HEK293 (cell line): ENCODE data around the gene SLC35B1.

Source experiments
- EGR2 ChIP-seq: fragments of 450-650 bp; formaldehyde crosslinking; IDR thresholded peaks from 2 replicates; pipeline ENCODE4 v1.5.1; 2016; ENCODE audit warnings: low read depth, missing biosample characterization, missing genetic modification characterization
- GLIS1 ChIP-seq: fragments of 450-650 bp; formaldehyde crosslinking; IDR thresholded peaks from 2 replicates; pipeline ENCODE4 v1.5.1; 2016; ENCODE audit warnings: missing biosample characterization, missing genetic modification characterization
- GLIS2 ChIP-seq: fragments of 450-650 bp; formaldehyde crosslinking; IDR thresholded peaks from 2 replicates; pipeline ENCODE4 v1.5.1; 2016; ENCODE audit warnings: missing biosample characterization, missing genetic modification characterization
- HOXD13 ChIP-seq: sonication (generic); formaldehyde crosslinking; IDR thresholded peaks from 2 replicates; pipeline ENCODE4 v1.8.0; 2022; ENCODE audit warnings: missing genetic modification reagents, borderline replicate concordance
- SP7 ChIP-seq: fragments of 450-650 bp; formaldehyde crosslinking; IDR thresholded peaks from 2 replicates; pipeline ENCODE4 v1.5.1; 2016; ENCODE audit warnings: missing biosample characterization, missing genetic modification characterization
- TCF7L2 ChIP-seq: IDR thresholded peaks from 2 replicates; pipeline ENCODE4 v1.6.1; 2011; ENCODE audit warnings: low read depth, mild to moderate bottlenecking, inconsistent platforms, low read length, moderate library complexity, borderline replicate concordance
- WT1 ChIP-seq: fragments of 450-650 bp; formaldehyde crosslinking; IDR thresholded peaks from 2 replicates; pipeline ENCODE4 v1.5.1; 2016; ENCODE audit warnings: missing biosample characterization, missing genetic modification characterization
- ZFP3 ChIP-seq: fragments of 450-650 bp; formaldehyde crosslinking; IDR thresholded peaks from 2 replicates; pipeline ENCODE4 v1.5.1; 2016; ENCODE audit warnings: low read depth, missing biosample characterization, missing genetic modification characterization
- ZFP37 ChIP-seq: fragments of 450-650 bp; formaldehyde crosslinking; IDR thresholded peaks from 2 replicates; pipeline ENCODE4 v1.5.1; 2016; ENCODE audit warnings: missing biosample characterization, missing genetic modification characterization
- ZNF155 ChIP-seq: fragments of 450-650 bp; formaldehyde crosslinking; IDR thresholded peaks from 2 replicates; pipeline ENCODE4 v1.5.1; 2016; ENCODE audit warnings: missing biosample characterization, missing genetic modification characterization
- ZNF202 ChIP-seq: fragments of 450-650 bp; formaldehyde crosslinking; IDR thresholded peaks from 2 replicates; pipeline ENCODE4 v1.5.1; 2016; ENCODE audit warnings: missing biosample characterization, missing genetic modification characterization, borderline replicate concordance
- ZNF214 ChIP-seq: fragments of 450-650 bp; formaldehyde crosslinking; IDR thresholded peaks from 2 replicates; pipeline ENCODE4 v1.5.1; 2017; ENCODE audit warnings: missing biosample characterization, mild to moderate bottlenecking, missing genetic modification characterization, borderline replicate concordance
- ZNF248 ChIP-seq: fragments of 450-650 bp; formaldehyde crosslinking; IDR thresholded peaks from 2 replicates; pipeline ENCODE4 v1.5.1; 2017; ENCODE audit warnings: missing biosample characterization, missing genetic modification characterization
- ZNF350 ChIP-seq: fragments of 450-650 bp; formaldehyde crosslinking; IDR thresholded peaks from 2 replicates; pipeline ENCODE4 v1.5.0; 2017; ENCODE audit warnings: missing biosample characterization, mild to moderate bottlenecking, missing genetic modification characterization
- ZNF391 ChIP-seq: fragments of 450-650 bp; formaldehyde crosslinking; IDR thresholded peaks from 2 replicates; pipeline ENCODE4 v1.5.1; 2016; ENCODE audit warnings: low read depth, missing biosample characterization, missing genetic modification characterization, borderline replicate concordance
- ZNF394 ChIP-seq: fragments of 450-650 bp; formaldehyde crosslinking; IDR thresholded peaks from 2 replicates; pipeline ENCODE4 v1.5.1; 2016; ENCODE audit warnings: missing biosample characterization, missing genetic modification characterization, mild to moderate bottlenecking, moderate library complexity, borderline replicate concordance
- ZNF416 ChIP-seq: fragments of 450-650 bp; formaldehyde crosslinking; IDR thresholded peaks from 2 replicates; pipeline ENCODE4 v1.5.1; 2016; ENCODE audit warnings: missing biosample characterization, missing genetic modification characterization
- ZNF423 ChIP-seq: fragments of 450-650 bp; formaldehyde crosslinking; IDR thresholded peaks from 2 replicates; pipeline ENCODE4 v1.5.1; 2016; ENCODE audit warnings: missing biosample characterization, missing genetic modification characterization
- ZNF548 ChIP-seq: fragments of 450-650 bp; formaldehyde crosslinking; IDR thresholded peaks from 2 replicates; pipeline ENCODE4 v1.5.1; 2016; ENCODE audit warnings: missing biosample characterization, missing genetic modification characterization
- ZNF654 ChIP-seq: fragments of 450-650 bp; formaldehyde crosslinking; IDR thresholded peaks from 2 replicates; pipeline ENCODE4 v1.5.1; 2016; ENCODE audit warnings: low read depth, missing biosample characterization, missing genetic modification characterization
- ZNF660 ChIP-seq: fragments of 450-650 bp; IDR thresholded peaks from 2 replicates; pipeline ENCODE4 v1.5.1; 2018; ENCODE audit warnings: missing biosample characterization, mild to moderate bottlenecking, missing genetic modification characterization
- ZNF701 ChIP-seq: fragments of 450-650 bp; formaldehyde crosslinking; IDR thresholded peaks from 2 replicates; pipeline ENCODE4 v1.5.1; 2016; ENCODE audit warnings: missing biosample characterization, missing genetic modification characterization
- ZNF777 ChIP-seq: fragments of 450-650 bp; formaldehyde crosslinking; IDR thresholded peaks from 2 replicates; pipeline ENCODE4 v1.5.1; 2017; ENCODE audit warnings: missing biosample characterization, missing genetic modification characterization, borderline replicate concordance
- TF ChIP-seq, protein P1 (sequence below): sonication (generic); formaldehyde crosslinking; IDR thresholded peaks from 2 replicates; pipeline ENCODE4 v1.8.1; 2022; ENCODE audit warnings: mild to moderate bottlenecking, moderate library complexity, missing genetic modification reagents
- TF ChIP-seq, protein P2 (sequence below): fragments of 450-650 bp; formaldehyde crosslinking; IDR thresholded peaks from 2 replicates; pipeline ENCODE4 v1.5.1; 2016; ENCODE audit warnings: missing biosample characterization, missing genetic modification characterization, borderline replicate concordance
- TF ChIP-seq, protein P3 (sequence below): fragments of 450-650 bp; formaldehyde crosslinking; IDR thresholded peaks from 2 replicates; pipeline ENCODE4 v1.5.1; 2016; ENCODE audit warnings: missing biosample characterization, missing genetic modification characterization
- TF ChIP-seq, protein P4 (sequence below): fragments of 450-650 bp; formaldehyde crosslinking; IDR thresholded peaks from 2 replicates; pipeline ENCODE4 v1.5.1; 2017; ENCODE audit warnings: missing biosample characterization, missing genetic modification characterization
- TF ChIP-seq, protein P5 (sequence below): fragments of 450-650 bp; formaldehyde crosslinking; IDR thresholded peaks from 2 replicates; pipeline ENCODE4 v1.5.1; 2017; ENCODE audit warnings: missing biosample characterization, missing genetic modification characterization
- TF ChIP-seq, protein P6 (sequence below): fragments of 450-650 bp; formaldehyde crosslinking; IDR thresholded peaks from 2 replicates; pipeline ENCODE4 v1.5.1; 2016; ENCODE audit warnings: missing biosample characterization, missing genetic modification characterization

SLC35B1 gene

DNA sequence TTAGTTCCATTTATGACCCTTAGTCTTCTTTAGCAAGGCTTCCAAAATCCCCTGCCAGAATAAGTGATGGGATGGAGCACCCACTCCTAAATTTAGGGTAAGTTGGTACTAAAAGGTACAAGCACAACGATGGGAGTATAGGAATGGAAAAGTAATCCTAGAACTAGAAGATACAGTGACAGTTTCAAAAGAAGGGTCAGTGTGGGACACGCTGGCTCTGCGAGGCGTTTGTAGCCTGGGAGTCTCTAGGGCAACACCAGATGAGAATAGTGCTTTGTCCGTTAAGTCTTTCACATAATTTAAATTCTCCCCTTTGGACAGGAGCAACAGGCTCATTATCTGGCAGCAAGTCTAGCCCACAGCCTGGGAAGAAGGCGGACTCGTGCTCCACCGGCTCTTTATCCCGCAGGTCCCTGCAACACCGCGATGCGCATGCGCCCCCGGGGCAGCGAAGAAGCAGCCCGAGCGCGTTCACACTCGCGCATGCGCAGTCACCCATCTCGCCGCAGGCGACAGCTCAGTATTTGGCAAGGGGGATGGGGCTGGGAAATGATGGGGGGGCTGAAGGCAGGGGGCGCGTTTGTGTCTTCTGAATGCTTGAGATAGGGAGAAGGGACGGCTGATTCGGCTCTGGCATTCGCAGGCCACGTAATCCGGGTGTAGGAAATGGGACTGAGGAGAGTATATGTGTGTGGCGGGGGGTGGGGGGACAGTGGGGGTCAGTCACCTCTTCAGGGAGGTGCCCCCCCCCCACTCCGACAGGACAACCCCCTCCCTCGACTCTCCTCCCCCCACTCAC is 30.4 kb downstream of the SLC35B1 start (continued):
- no peak for TF ChIP-seq ZNF416
- TF ChIP-seq, protein P1, sequence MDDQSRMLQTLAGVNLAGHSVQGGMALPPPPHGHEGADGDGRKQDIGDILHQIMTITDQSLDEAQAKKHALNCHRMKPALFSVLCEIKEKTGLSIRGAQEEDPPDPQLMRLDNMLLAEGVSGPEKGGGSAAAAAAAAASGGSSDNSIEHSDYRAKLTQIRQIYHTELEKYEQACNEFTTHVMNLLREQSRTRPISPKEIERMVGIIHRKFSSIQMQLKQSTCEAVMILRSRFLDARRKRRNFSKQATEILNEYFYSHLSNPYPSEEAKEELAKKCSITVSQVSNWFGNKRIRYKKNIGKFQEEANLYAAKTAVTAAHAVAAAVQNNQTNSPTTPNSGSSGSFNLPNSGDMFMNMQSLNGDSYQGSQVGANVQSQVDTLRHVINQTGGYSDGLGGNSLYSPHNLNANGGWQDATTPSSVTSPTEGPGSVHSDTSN (CRISPR knock-in tag) = no peak; the same call in 1 of the 2 replicates
- TF ChIP-seq, protein P2, sequence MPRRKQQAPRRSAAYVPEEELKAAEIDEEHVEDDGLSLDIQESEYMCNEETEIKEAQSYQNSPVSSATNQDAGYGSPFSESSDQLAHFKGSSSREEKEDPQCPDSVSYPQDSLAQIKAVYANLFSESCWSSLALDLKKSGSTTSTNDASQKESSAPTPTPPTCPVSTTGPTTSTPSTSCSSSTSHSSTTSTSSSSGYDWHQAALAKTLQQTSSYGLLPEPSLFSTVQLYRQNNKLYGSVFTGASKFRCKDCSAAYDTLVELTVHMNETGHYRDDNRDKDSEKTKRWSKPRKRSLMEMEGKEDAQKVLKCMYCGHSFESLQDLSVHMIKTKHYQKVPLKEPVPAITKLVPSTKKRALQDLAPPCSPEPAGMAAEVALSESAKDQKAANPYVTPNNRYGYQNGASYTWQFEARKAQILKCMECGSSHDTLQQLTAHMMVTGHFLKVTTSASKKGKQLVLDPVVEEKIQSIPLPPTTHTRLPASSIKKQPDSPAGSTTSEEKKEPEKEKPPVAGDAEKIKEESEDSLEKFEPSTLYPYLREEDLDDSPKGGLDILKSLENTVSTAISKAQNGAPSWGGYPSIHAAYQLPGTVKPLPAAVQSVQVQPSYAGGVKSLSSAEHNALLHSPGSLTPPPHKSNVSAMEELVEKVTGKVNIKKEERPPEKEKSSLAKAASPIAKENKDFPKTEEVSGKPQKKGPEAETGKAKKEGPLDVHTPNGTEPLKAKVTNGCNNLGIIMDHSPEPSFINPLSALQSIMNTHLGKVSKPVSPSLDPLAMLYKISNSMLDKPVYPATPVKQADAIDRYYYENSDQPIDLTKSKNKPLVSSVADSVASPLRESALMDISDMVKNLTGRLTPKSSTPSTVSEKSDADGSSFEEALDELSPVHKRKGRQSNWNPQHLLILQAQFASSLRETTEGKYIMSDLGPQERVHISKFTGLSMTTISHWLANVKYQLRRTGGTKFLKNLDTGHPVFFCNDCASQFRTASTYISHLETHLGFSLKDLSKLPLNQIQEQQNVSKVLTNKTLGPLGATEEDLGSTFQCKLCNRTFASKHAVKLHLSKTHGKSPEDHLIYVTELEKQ = 0 out of 2 replicates have a peak, but pooled peaks have one; percentile 20
- TF ChIP-seq ZNF423 = peak; percentile 38; the same call in 1 of the 2 replicates
- no peak for TF ChIP-seq TCF7L2
- no peak for TF ChIP-seq ZNF654
- TF ChIP-seq, protein P3, sequence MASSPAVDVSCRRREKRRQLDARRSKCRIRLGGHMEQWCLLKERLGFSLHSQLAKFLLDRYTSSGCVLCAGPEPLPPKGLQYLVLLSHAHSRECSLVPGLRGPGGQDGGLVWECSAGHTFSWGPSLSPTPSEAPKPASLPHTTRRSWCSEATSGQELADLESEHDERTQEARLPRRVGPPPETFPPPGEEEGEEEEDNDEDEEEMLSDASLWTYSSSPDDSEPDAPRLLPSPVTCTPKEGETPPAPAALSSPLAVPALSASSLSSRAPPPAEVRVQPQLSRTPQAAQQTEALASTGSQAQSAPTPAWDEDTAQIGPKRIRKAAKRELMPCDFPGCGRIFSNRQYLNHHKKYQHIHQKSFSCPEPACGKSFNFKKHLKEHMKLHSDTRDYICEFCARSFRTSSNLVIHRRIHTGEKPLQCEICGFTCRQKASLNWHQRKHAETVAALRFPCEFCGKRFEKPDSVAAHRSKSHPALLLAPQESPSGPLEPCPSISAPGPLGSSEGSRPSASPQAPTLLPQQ = no peak
- no peak for TF ChIP-seq ZFP3 (tag by site-specific recombination)
- no peak for TF ChIP-seq HOXD13 (CRISPR knock-in tag)
- no peak for TF ChIP-seq ZNF548 (tag by site-specific recombination)
- TF ChIP-seq EGR2 = no peak
- TF ChIP-seq WT1 (tag by site-specific recombination) = no peak
- TF ChIP-seq, protein P4, sequence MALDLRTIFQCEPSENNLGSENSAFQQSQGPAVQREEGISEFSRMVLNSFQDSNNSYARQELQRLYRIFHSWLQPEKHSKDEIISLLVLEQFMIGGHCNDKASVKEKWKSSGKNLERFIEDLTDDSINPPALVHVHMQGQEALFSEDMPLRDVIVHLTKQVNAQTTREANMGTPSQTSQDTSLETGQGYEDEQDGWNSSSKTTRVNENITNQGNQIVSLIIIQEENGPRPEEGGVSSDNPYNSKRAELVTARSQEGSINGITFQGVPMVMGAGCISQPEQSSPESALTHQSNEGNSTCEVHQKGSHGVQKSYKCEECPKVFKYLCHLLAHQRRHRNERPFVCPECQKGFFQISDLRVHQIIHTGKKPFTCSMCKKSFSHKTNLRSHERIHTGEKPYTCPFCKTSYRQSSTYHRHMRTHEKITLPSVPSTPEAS = no peak
- no peak for TF ChIP-seq ZNF248 (tag by site-specific recombination)
- no peak for TF ChIP-seq ZNF214 (tag by site-specific recombination)
- no peak for TF ChIP-seq ZNF350 (tag by site-specific recombination)
- no peak for TF ChIP-seq ZFP37 (tag by site-specific recombination)
- TF ChIP-seq, protein P5, sequence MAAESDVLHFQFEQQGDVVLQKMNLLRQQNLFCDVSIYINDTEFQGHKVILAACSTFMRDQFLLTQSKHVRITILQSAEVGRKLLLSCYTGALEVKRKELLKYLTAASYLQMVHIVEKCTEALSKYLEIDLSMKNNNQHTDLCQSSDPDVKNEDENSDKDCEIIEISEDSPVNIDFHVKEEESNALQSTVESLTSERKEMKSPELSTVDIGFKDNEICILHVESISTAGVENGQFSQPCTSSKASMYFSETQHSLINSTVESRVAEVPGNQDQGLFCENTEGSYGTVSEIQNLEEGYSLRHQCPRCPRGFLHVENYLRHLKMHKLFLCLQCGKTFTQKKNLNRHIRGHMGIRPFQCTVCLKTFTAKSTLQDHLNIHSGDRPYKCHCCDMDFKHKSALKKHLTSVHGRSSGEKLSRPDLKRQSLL (tag by site-specific recombination) = 0 out of 2 replicates have a peak, but pooled peaks have one; percentile 20
- TF ChIP-seq SP7 = no peak
- TF ChIP-seq ZNF394 (tag by site-specific recombination) = no peak
- TF ChIP-seq ZNF155 = no peak
- TF ChIP-seq ZNF391 (tag by site-specific recombination) = no peak
- TF ChIP-seq GLIS1 = no peak
- no peak for TF ChIP-seq ZNF777 (tag by site-specific recombination)
- no peak for TF ChIP-seq ZNF701 (tag by site-specific recombination)
- TF ChIP-seq GLIS2 (tag by site-specific recombination) = peak; percentile 99
- TF ChIP-seq ZNF202 = no peak
- peak; percentile 30; the same call in 1 of the 2 replicates for TF ChIP-seq ZNF660 (tag by site-specific recombination)
- TF ChIP-seq, protein P6, sequence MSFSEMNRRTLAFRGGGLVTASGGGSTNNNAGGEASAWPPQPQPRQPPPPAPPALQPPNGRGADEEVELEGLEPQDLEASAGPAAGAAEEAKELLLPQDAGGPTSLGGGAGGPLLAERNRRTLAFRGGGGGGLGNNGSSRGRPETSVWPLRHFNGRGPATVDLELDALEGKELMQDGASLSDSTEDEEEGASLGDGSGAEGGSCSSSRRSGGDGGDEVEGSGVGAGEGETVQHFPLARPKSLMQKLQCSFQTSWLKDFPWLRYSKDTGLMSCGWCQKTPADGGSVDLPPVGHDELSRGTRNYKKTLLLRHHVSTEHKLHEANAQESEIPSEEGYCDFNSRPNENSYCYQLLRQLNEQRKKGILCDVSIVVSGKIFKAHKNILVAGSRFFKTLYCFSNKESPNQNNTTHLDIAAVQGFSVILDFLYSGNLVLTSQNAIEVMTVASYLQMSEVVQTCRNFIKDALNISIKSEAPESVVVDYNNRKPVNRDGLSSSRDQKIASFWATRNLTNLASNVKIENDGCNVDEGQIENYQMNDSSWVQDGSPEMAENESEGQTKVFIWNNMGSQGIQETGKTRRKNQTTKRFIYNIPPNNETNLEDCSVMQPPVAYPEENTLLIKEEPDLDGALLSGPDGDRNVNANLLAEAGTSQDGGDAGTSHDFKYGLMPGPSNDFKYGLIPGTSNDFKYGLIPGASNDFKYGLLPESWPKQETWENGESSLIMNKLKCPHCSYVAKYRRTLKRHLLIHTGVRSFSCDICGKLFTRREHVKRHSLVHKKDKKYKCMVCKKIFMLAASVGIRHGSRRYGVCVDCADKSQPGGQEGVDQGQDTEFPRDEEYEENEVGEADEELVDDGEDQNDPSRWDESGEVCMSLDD (tag by site-specific recombination) = peak; percentile 98
